Parathyroid adenoma (tissue), 2 donors: Measurements from ENCODE around the gene KLHL4.

ENCODE experiments used
- H2AFZ ChIP-seq: fragments of 300-600 bp; sonication (generic); one replicate; pipeline ENCODE4 v1.7.0; 2017; ENCODE audit warnings: antibody characterized with exemption, mild to moderate bottlenecking
- H3K27ac ChIP-seq: fragments of 300-600 bp; sonication (generic); one replicate; pipeline ENCODE4 v1.7.0; 2017
- H3K27me3 ChIP-seq: fragments of 300-600 bp; sonication (generic); one replicate; pipeline ENCODE4 v1.7.0; 2017; ENCODE audit warnings: low read length; ENCODE audit not compliant: control insufficient read depth, insufficient read depth
- H3K36me3 ChIP-seq: fragments of 300-600 bp; sonication (generic); one replicate; pipeline ENCODE4 v1.7.0; 2017; ENCODE audit warnings: low read length; ENCODE audit not compliant: control insufficient read depth, insufficient read depth
- H3K4me1 ChIP-seq: fragments of 300-600 bp; sonication (generic); one replicate; pipeline ENCODE4 v1.7.0; 2017; ENCODE audit warnings: control low read depth
- H3K4me2 ChIP-seq: fragments of 300-600 bp; sonication (generic); one replicate; pipeline ENCODE4 v1.7.0; 2017; ENCODE audit warnings: low read length
- H3K4me3 ChIP-seq: fragments of 300-600 bp; sonication (generic); one replicate; pipeline ENCODE4 v1.7.0; 2017; ENCODE audit warnings: low read depth, low read length
- H3K79me2 ChIP-seq: fragments of 300-600 bp; sonication (generic); one replicate; pipeline ENCODE4 v1.7.0; 2017; ENCODE audit warnings: control low read depth
- H3K9ac ChIP-seq: fragments of 300-600 bp; sonication (generic); one replicate; pipeline ENCODE4 v1.7.0; 2017; ENCODE audit warnings: mild to moderate bottlenecking
- H3K9me3 ChIP-seq: fragments of 300-600 bp; sonication (generic); one replicate; pipeline ENCODE4 v1.7.0; 2017; ENCODE audit warnings: low read length; ENCODE audit not compliant: control insufficient read depth
- CTCF ChIP-seq: fragments of 300-600 bp; sonication (generic); IDR thresholded peaks from one replicate; pipeline ENCODE4 v1.7.0; 2017; ENCODE audit warnings: antibody characterized with exemption, mild to moderate bottlenecking
- donor health status: primary hyperparathyroidism.

KLHL4 gene

GRCh38 chrX:87582453-87582852 is 64.9 kb downstream of the KLHL4 start:
- no peak for TF ChIP-seq CTCF
- Histone ChIP-seq H3K9ac (no peak overlapping the region), H2AFZ (no peak overlapping the region), H3K4me2 (no peak overlapping the region), H3K27ac (no peak overlapping the region), H3K4me3 (no peak overlapping the region), H3K79me2 (no peaks in the 10 kb centered on the region), H3K27me3 (no peaks in the 10 kb centered on the region), H3K36me3 (no peaks in the 10 kb centered on the region), H3K4me1 (no peaks in the 10 kb centered on the region), H3K9me3 (no peaks in the 10 kb centered on the region)

- H3K27ac ChIP-seq = no peak overlapping the region
- no peak overlapping the region for H2AFZ ChIP-seq
- no peaks in the 10 kb centered on the region for H3K79me2 ChIP-seq
- no peak overlapping the region for H3K9ac ChIP-seq
- H3K36me3 ChIP-seq = no peaks in the 10 kb centered on the region
- TF ChIP-seq CTCF = no peak
- H3K4me2 ChIP-seq = no peak overlapping the region
- H3K4me1 ChIP-seq = no peaks in the 10 kb centered on the region
- no peaks in the 10 kb centered on the region for H3K27me3 ChIP-seq
- no peaks in the 10 kb centered on the region for H3K9me3 ChIP-seq
- H3K4me3 ChIP-seq = no peak overlapping the region
These were observed 66.1 kb downstream of the KLHL4 start for GRCh38 chrX:87583679-87584078.

GRCh38 chrX:87616371-87616770 is 98.8 kb downstream of the KLHL4 start:
- Histone ChIP-seq H3K27me3 (no peaks in the 10 kb centered on the region), H3K27ac (no peak overlapping the region), H2AFZ (no peak overlapping the region), H3K36me3 (no peaks in the 10 kb centered on the region), H3K4me1 (no peaks in the 10 kb centered on the region), H3K9ac (no peak overlapping the region), H3K4me2 (no peak overlapping the region), H3K4me3 (no peak overlapping the region), H3K79me2 (no peaks in the 10 kb centered on the region), H3K9me3 (no peaks in the 10 kb centered on the region)
- no peak for TF ChIP-seq CTCF

GRCh38 chrX:87621697-87622096 is 104.1 kb downstream of the KLHL4 start:
- Histone ChIP-seq H3K4me2 (no peak overlapping the region), H3K4me1 (no peaks in the 10 kb centered on the region), H3K9ac (no peak overlapping the region), H3K9me3 (no peaks in the 10 kb centered on the region), H2AFZ (no peak overlapping the region), H3K27me3 (no peaks in the 10 kb centered on the region), H3K4me3 (no peak overlapping the region), H3K36me3 (no peaks in the 10 kb centered on the region), H3K79me2 (no peaks in the 10 kb centered on the region), H3K27ac (no peak overlapping the region)
- TF ChIP-seq CTCF = no peak

DNA sequence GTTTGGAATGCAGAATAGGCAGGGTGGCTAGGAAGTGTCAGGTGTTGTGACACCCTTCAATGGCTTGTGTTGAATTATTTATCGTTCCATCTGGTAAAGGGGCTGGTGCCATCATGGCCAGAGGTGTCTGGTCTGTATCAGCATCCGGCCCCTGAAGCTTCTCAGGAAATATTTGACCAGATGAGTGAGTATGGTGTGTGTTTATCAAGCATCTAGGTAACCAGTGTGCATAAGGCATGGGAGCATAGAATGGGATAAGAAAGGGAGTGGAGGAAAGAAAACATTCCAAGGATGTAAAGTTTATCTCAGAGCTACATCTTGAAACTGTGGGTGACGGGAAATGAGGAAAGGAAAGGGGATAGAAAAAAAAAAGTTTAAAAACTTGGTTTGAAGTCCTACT is 109.4 kb downstream of the KLHL4 start:
- no peak for TF ChIP-seq CTCF
- Histone ChIP-seq H2AFZ (no peak overlapping the region), H3K4me2 (no peak overlapping the region), H3K27ac (no peak overlapping the region), H3K4me1 (no peaks in the 10 kb centered on the region), H3K9me3 (no peaks in the 10 kb centered on the region), H3K79me2 (no peaks in the 10 kb centered on the region), H3K27me3 (no peaks in the 10 kb centered on the region), H3K4me3 (no peak overlapping the region), H3K36me3 (no peaks in the 10 kb centered on the region), H3K9ac (no peak overlapping the region)
